Type B pancreatic cell (in vitro differentiated cells): ENCODE results near the gene DPP6. TPM values are rescaled to one million over a fixed set of nuclear protein-coding genes. Genes with fewer than 3 reads are reported as not detected.
A peak's percentile ranks its signal among the peaks of the same experiment; 100 is the strongest.

ENCODE experiments used
- DNase-seq: peaks from one replicate; pipeline ENCODE4 v3.0.0; 2021; ENCODE audit warnings: mixed read lengths; ENCODE audit not compliant: unreplicated experiment; ENCODE audit errors: extremely low spot score
- H3K27ac Mint-ChIP-seq: 2 replicates; pipeline ENCODE4 v1.8.0; 2021; ENCODE audit warnings: mild to moderate bottlenecking, mixed read lengths
- H3K27me3 Mint-ChIP-seq: 2 replicates; pipeline ENCODE4 v1.8.0; 2021; ENCODE audit warnings: mixed read lengths
- H3K36me3 Mint-ChIP-seq: 2 replicates; pipeline ENCODE4 v1.8.0; 2021; ENCODE audit warnings: mixed read lengths
- H3K4me1 Mint-ChIP-seq: one replicate; pipeline ENCODE4 v1.8.0; 2021; ENCODE audit warnings: mixed read lengths; ENCODE audit not compliant: unreplicated experiment
- H3K4me3 Mint-ChIP-seq: 2 replicates; pipeline ENCODE4 v1.8.0; 2021; ENCODE audit warnings: mild to moderate bottlenecking, mixed read lengths
- H3K9me3 Mint-ChIP-seq: 2 replicates; pipeline ENCODE4 v1.8.0; 2021; ENCODE audit warnings: mixed read lengths
- CTCF ChIP-seq: fragments of 200-600 bp; sonication (generic); conservative IDR thresholded peaks from 2 replicates; pipeline ENCODE4 v1.5.0; 2021; ENCODE audit warnings: antibody characterized with exemption, mild to moderate bottlenecking
- total RNA-seq: library from RNA; stranded (reverse); gene quantifications from 2 replicates; pipeline ENCODE4 v1.2.1, GENCODE V29; 2021; ENCODE audit warnings: low replicate concordance

DPP6 gene
- total RNA-seq, 1 donor from 2014 or later: 4.1 TPM

- Mint-ChIP-seq H3K36me3 (no peaks in the 10 kb centered on the region), H3K27me3 (peaks cover 35% of the 10 kb centered on the region)
Measured at GRCh38 chr7:154867068-154867467, 814.9 kb downstream of the DPP6 start.

GRCh38 chr7:154868921-154869320 is 816.7 kb downstream of the DPP6 start:
- no peak for TF ChIP-seq CTCF
- H3K4me3 Mint-ChIP-seq: no peak overlapping the region
- peaks cover 6% of the 10 kb centered on the region for H3K4me1 Mint-ChIP-seq
- DNase-seq: no peak
- peaks cover 40% of the 10 kb centered on the region for H3K27me3 Mint-ChIP-seq
- no peaks in the 10 kb centered on the region for H3K36me3 Mint-ChIP-seq
- no peaks in the 10 kb centered on the region for H3K9me3 Mint-ChIP-seq
- H3K27ac Mint-ChIP-seq: peak overlapping the region; percentile 26

More at GRCh38 chr7:154867068-154867467, 814.9 kb downstream of the DPP6 start:
- H3K9me3 Mint-ChIP-seq: no peaks in the 10 kb centered on the region
- no peak overlapping the region for H3K27ac Mint-ChIP-seq
- H3K4me1 Mint-ChIP-seq: peaks cover 6% of the 10 kb centered on the region
- H3K4me3 Mint-ChIP-seq: no peak overlapping the region
- DNase-seq: no peak
- no peak for TF ChIP-seq CTCF

- DNase-seq: no peak
- Mint-ChIP-seq H3K36me3 (no peaks in the 10 kb centered on the region), H3K4me1 (peaks cover 6% of the 10 kb centered on the region), H3K27ac (no peak overlapping the region), H3K4me3 (no peak overlapping the region), H3K27me3 (peaks cover 43% of the 10 kb centered on the region), H3K9me3 (no peaks in the 10 kb centered on the region)
- TF ChIP-seq CTCF: no peak
Measured at GRCh38 chr7:154869436-154869835, 817.2 kb downstream of the DPP6 start.

GRCh38 chr7:154871507-154871906 is 819.3 kb downstream of the DPP6 start:
- TF ChIP-seq CTCF: no peak
- no peak for DNase-seq
- Mint-ChIP-seq H3K27me3 (peaks cover 41% of the 10 kb centered on the region), H3K4me3 (no peak overlapping the region), H3K27ac (no peak overlapping the region), H3K4me1 (peaks cover 6% of the 10 kb centered on the region), H3K9me3 (no peaks in the 10 kb centered on the region), H3K36me3 (no peaks in the 10 kb centered on the region)

- H3K4me3 Mint-ChIP-seq: no peak overlapping the region
- peaks cover 38% of the 10 kb centered on the region for H3K27me3 Mint-ChIP-seq
- DNase-seq: no peak
- H3K9me3 Mint-ChIP-seq: no peaks in the 10 kb centered on the region
- no peak overlapping the region for H3K27ac Mint-ChIP-seq
- H3K36me3 Mint-ChIP-seq: no peaks in the 10 kb centered on the region
- no peak for TF ChIP-seq CTCF
- H3K4me1 Mint-ChIP-seq: peaks cover 6% of the 10 kb centered on the region
Measured at GRCh38 chr7:154871928-154872750, 819.9 kb downstream of the DPP6 start.
